ENCODE data around the gene OSBPL2. TPM values are rescaled to one million over a fixed set of nuclear protein-coding genes. Genes with fewer than 3 reads are reported as not detected.

OSBPL2 gene
- total and polyA plus RNA-seq, 4 experiments from 2014 or later: 14.8 to 84.4 (median 49.1) TPM

- intact Hi-C loops (cut with micrococcal nuclease): no loop called here
- Mint-ChIP-seq H3K4me3 (no peak overlapping the region), H3K27me3 (peaks cover 0 to 7% of the 10 kb centered on the region in 2 donors), H3K4me1 (peaks cover 5 to 15% (median 10%) of the 10 kb centered on the region in 4 donors), H3K36me3 (no peaks in the 10 kb centered on the region), H3K9me3 (no peaks in the 10 kb centered on the region), H3K27ac (no peak overlapping the region)
- ChIA-PET POLR2A (ENCODE audit: partially characterized antibody) (no interaction called here), CTCF (ENCODE audit: partially characterized antibody) (no interaction called here)
- Histone ChIP-seq H3K4me1 (ENCODE audit: insufficient read depth, low read length) (peaks cover 14% of the 10 kb centered on the region), H3K4me3 (ENCODE audit: low read length in 2 of 2) (no peak overlapping the region), H3K27me3 (ENCODE audit: insufficient read depth, low read length) (no peaks in the 10 kb centered on the region), H3K27ac (ENCODE audit: low read depth, low read length) (no peak overlapping the region), H3K36me3 (ENCODE audit: insufficient read depth, low read length) (no peaks in the 10 kb centered on the region), H3K9me3 (ENCODE audit: control insufficient read depth in 1 of 2, low read length in 2 of 2) (no peaks in the 10 kb centered on the region)
- DNase-seq: peak in 1 of 5 donors; percentile 2
Observed at GRCh38 chr20:62234339-62234738, 4.0 kb upstream of the OSBPL2 start.

- H3K4me3 ChIP-seq (ENCODE audit: low read length in 2 of 2): no peak overlapping the region
- CTCF ChIA-PET (ENCODE audit: partially characterized antibody): no interaction called here
- H3K36me3 Mint-ChIP-seq: no peaks in the 10 kb centered on the region
- H3K4me1 Mint-ChIP-seq: peaks cover 10 to 23% (median 16%) of the 10 kb centered on the region in 4 donors
- no peaks in the 10 kb centered on the region for H3K27me3 ChIP-seq (ENCODE audit: insufficient read depth, low read length)
- H3K9me3 Mint-ChIP-seq: no peaks in the 10 kb centered on the region
- H3K9me3 ChIP-seq (ENCODE audit: control insufficient read depth in 1 of 2, low read length in 2 of 2): no peaks in the 10 kb centered on the region
- no peak overlapping the region for H3K27ac ChIP-seq (ENCODE audit: low read depth, low read length)
- POLR2A ChIA-PET (ENCODE audit: partially characterized antibody): no interaction called here
- peak in 1 of 5 donors; percentile 16 for DNase-seq
- no peaks in the 10 kb centered on the region for H3K36me3 ChIP-seq (ENCODE audit: insufficient read depth, low read length)
- H3K4me1 ChIP-seq (ENCODE audit: insufficient read depth, low read length): peaks cover 22% of the 10 kb centered on the region
- H3K4me3 Mint-ChIP-seq: no peak overlapping the region
- intact Hi-C loops (cut with micrococcal nuclease): loop anchor here (5.0 kb wide), 1 partner anchor 168 kb away; the partner anchor contains the start of gene TAF4
- H3K27me3 Mint-ChIP-seq: peaks cover 0 to 7% of the 10 kb centered on the region in 2 donors
- no peak overlapping the region for H3K27ac Mint-ChIP-seq
Observed at GRCh38 chr20:62235001-62235776, 3.1 kb upstream of the OSBPL2 start.

- H3K9me3 Mint-ChIP-seq: no peaks in the 10 kb centered on the region
- H3K27me3 ChIP-seq (ENCODE audit: insufficient read depth, low read length): no peaks in the 10 kb centered on the region
- H3K27ac Mint-ChIP-seq: no peak overlapping the region
- no peak overlapping the region for H3K27ac ChIP-seq (ENCODE audit: low read depth, low read length)
- intact Hi-C loops (cut with micrococcal nuclease): loop anchor here (5.0 kb wide), 1 partner anchor 168 kb away; the partner anchor contains the start of gene TAF4
- peaks cover 12 to 29% (median 20%) of the 10 kb centered on the region in 4 donors for H3K4me1 Mint-ChIP-seq
- H3K36me3 Mint-ChIP-seq: no peaks in the 10 kb centered on the region
- no peaks in the 10 kb centered on the region for H3K9me3 ChIP-seq (ENCODE audit: control insufficient read depth in 1 of 2, low read length in 2 of 2)
- H3K27me3 Mint-ChIP-seq: peaks cover 0 to 7% of the 10 kb centered on the region in 2 donors
- H3K4me3 ChIP-seq (ENCODE audit: low read length in 2 of 2): no peak overlapping the region
- H3K4me1 ChIP-seq (ENCODE audit: insufficient read depth, low read length): peaks cover 25% of the 10 kb centered on the region
- POLR2A ChIA-PET (ENCODE audit: partially characterized antibody): interaction anchor here (1.0 kb wide), 1 partner anchor 169 kb away, joined by 3 read pairs; no protein-coding TSS in a partner anchor
- CTCF ChIA-PET (ENCODE audit: partially characterized antibody): no interaction called here
- H3K4me3 Mint-ChIP-seq: peak overlapping the region in 1 of 8 donors; percentile 18
- H3K36me3 ChIP-seq (ENCODE audit: insufficient read depth, low read length): no peaks in the 10 kb centered on the region
- DNase-seq: peak in 1 of 5 donors; percentile 15
Observed at GRCh38 chr20:62235777-62236157, 2.6 kb upstream of the OSBPL2 start.

GRCh38 chr20:62236200-62236599, 2.1 kb upstream of the OSBPL2 start:
- H3K36me3 ChIP-seq (ENCODE audit: insufficient read depth, low read length): no peaks in the 10 kb centered on the region

GRCh38 chr20:62236766-62237513, 1.4 kb upstream of the OSBPL2 start:
- Mint-ChIP-seq H3K27me3 (peaks cover 0 to 7% of the 10 kb centered on the region in 2 donors), H3K27ac (peak overlapping the region in 2 of 7 donors; percentile 84 to 96), H3K36me3 (peaks cover 6 to 8% of the 10 kb centered on the region in 2 donors), H3K4me1 (peaks cover 21 to 41% (median 30%) of the 10 kb centered on the region in 4 donors), H3K4me3 (no peak overlapping the region), H3K9me3 (no peaks in the 10 kb centered on the region)
- Histone ChIP-seq H3K4me1 (ENCODE audit: insufficient read depth, low read length) (peaks cover 31% of the 10 kb centered on the region), H3K9me3 (ENCODE audit: control insufficient read depth in 1 of 2, low read length in 2 of 2) (no peaks in the 10 kb centered on the region), H3K27me3 (ENCODE audit: insufficient read depth, low read length) (no peaks in the 10 kb centered on the region), H3K36me3 (ENCODE audit: insufficient read depth, low read length) (no peaks in the 10 kb centered on the region), H3K4me3 (ENCODE audit: low read length in 2 of 2) (no peak overlapping the region), H3K27ac (ENCODE audit: low read depth, low read length) (peak overlapping the region; percentile 69)
- DNase-seq: peak in 1 of 5 donors; percentile 30
- intact Hi-C loops (cut with micrococcal nuclease): loop anchor here (5.0 kb wide), 1 partner anchor 170 kb away; the partner anchor contains the start of gene TAF4
- POLR2A ChIA-PET (ENCODE audit: partially characterized antibody): interaction anchor here (1.0 to 2.1 kb wide), 4 partner anchors 54 to 170 kb away, joined by 3 to 10 read pairs (median 6); partner anchors contain the start of genes ADRM1, MTG2 and TAF4
- CTCF ChIA-PET (ENCODE audit: partially characterized antibody): no interaction called here

More at GRCh38 chr20:62236200-62236599, 2.1 kb upstream of the OSBPL2 start:
- Histone ChIP-seq H3K27me3 (ENCODE audit: insufficient read depth, low read length) (no peaks in the 10 kb centered on the region), H3K4me1 (ENCODE audit: insufficient read depth, low read length) (peaks cover 25% of the 10 kb centered on the region), H3K27ac (ENCODE audit: low read depth, low read length) (no peak overlapping the region), H3K4me3 (ENCODE audit: low read length in 2 of 2) (no peak overlapping the region), H3K9me3 (ENCODE audit: control insufficient read depth in 1 of 2, low read length in 2 of 2) (no peaks in the 10 kb centered on the region)
- no peak for DNase-seq
- ChIA-PET POLR2A (ENCODE audit: partially characterized antibody) (interaction anchor here (1.0 kb wide), 1 partner anchor 169 kb away, joined by 3 read pairs; no protein-coding TSS in a partner anchor), CTCF (ENCODE audit: partially characterized antibody) (no interaction called here)
- Mint-ChIP-seq H3K36me3 (peaks cover 0 to under 1% of the 10 kb centered on the region in 2 donors), H3K9me3 (no peaks in the 10 kb centered on the region), H3K27ac (no peak overlapping the region), H3K4me3 (peak overlapping the region in 1 of 8 donors; percentile 18), H3K27me3 (peaks cover 0 to 7% of the 10 kb centered on the region in 2 donors), H3K4me1 (peaks cover 14 to 33% (median 23%) of the 10 kb centered on the region in 4 donors)
- intact Hi-C loops (cut with micrococcal nuclease): loop anchor here (5.0 kb wide), 1 partner anchor 169 kb away; the partner anchor contains the start of gene TAF4

- ChIA-PET POLR2A (ENCODE audit: partially characterized antibody) (interaction anchor here (1.2 to 2.1 kb wide), 4 partner anchors 55 to 171 kb away, joined by 4 to 10 read pairs (median 6); partner anchors contain the start of genes ADRM1, MTG2, RPS21 and TAF4), CTCF (ENCODE audit: partially characterized antibody) (no interaction called here)
- peaks cover 8 to 13% of the 10 kb centered on the region in 2 donors for H3K36me3 Mint-ChIP-seq
- intact Hi-C loops (cut with micrococcal nuclease): loop anchor here (5.0 kb wide), 1 partner anchor 170 kb away; the partner anchor contains the start of gene TAF4
- peaks cover 3% of the 10 kb centered on the region for H3K36me3 ChIP-seq (ENCODE audit: insufficient read depth, low read length)
- peak overlapping the region; percentile 84 to 97 (median 95) for H3K27ac Mint-ChIP-seq
- no peaks in the 10 kb centered on the region for H3K9me3 ChIP-seq (ENCODE audit: control insufficient read depth in 1 of 2, low read length in 2 of 2)
- peaks cover 36% of the 10 kb centered on the region for H3K4me1 ChIP-seq (ENCODE audit: insufficient read depth, low read length)
- H3K27me3 ChIP-seq (ENCODE audit: insufficient read depth, low read length): no peaks in the 10 kb centered on the region
- H3K9me3 Mint-ChIP-seq: no peaks in the 10 kb centered on the region
- DNase-seq: no peak
- peaks cover 0 to 7% of the 10 kb centered on the region in 2 donors for H3K27me3 Mint-ChIP-seq
- peak overlapping the region in 1 of 2 donors; percentile 6 for H3K4me3 ChIP-seq (ENCODE audit: low read length in 2 of 2)
- peak overlapping the region; percentile 69 for H3K27ac ChIP-seq (ENCODE audit: low read depth, low read length)
- H3K4me1 Mint-ChIP-seq: peaks cover 22 to 46% (median 34%) of the 10 kb centered on the region in 4 donors
- peak overlapping the region; percentile 71 to 88 (median 78) for H3K4me3 Mint-ChIP-seq
Observed at GRCh38 chr20:62237514-62237800, 864 bp upstream of the OSBPL2 start.

All from CD4-positive, alpha-beta memory T cell (primary cell).